ENCODE measurements around the gene TYR.

- TF ChIP-seq CTCF (IDR thresholded peaks at IDR 0.05) (no peak), POLR2AphosphoS5 (IDR thresholded peaks at IDR 0.05) (no peak), POLR2A (IDR thresholded peaks at IDR 0.05) (no peak)
These were observed 30.4 kb upstream of the TYR start for GRCh38 chr11:89147229-89147628.
